ENCODE data around the gene ROMO1.
"Not testable (repeated sequence)": the region's sequence is repeated elsewhere in the genome, so short reads cannot be mapped to it uniquely, and the experiment has no call there.

ROMO1 gene

DNA sequence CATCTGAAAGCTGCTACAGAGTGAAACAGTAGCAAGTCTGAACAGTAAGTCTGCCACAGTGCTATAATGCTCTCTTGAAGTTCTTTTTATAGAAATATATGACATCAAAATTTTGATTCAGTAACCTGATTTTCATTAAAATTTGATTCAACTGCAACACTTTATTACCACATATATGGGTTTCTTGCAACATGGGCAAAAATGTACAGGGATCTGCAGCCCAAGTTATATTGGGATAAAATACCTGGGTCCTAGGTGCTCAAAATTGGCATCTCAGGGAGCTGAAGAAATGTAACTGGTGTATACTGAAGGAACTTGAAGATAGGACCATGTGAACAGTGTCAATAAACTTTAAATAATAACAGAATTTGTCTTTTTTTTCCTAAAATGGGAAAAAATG is 10.8 kb downstream of the ROMO1 start:
- no peak for DNase-seq (ENCODE audit: low read depth in 2 of 2)

- DNase-seq (ENCODE audit: low read depth in 2 of 2), result no peak
Measured at GRCh38 chr20:35710884-35711587, 11.8 kb downstream of the ROMO1 start.

DNA sequence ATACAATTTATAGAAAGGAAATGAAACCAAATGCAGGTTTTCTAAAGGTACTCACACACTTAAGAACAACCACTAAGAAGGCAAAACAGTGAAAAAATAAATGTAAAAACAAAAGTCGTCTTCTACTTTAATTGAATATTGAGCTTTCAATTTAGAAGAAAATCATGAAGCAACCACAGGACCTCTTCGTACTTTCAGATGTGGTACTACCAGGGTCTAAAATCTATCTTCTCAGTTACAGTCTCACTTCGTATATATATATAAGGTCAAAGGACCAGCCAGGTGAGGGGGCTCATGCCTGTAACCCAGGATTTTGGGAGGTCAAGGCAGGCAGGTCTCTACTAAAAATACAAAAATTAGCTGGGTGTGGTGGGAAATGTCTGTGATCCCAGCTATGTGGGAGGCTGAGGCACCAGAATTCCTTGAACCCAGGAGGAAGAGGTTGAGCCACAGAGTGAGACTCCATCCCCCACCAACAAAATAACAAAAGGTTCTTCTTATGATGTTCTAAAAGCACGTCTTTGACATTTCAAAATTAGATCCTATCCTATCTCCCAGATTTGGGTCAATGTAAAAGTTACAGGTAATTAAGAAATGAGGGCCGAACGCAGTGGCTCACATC is 12.5 kb downstream of the ROMO1 start:
- DNase-seq (ENCODE audit: low read depth in 2 of 2), result no peak

DNA sequence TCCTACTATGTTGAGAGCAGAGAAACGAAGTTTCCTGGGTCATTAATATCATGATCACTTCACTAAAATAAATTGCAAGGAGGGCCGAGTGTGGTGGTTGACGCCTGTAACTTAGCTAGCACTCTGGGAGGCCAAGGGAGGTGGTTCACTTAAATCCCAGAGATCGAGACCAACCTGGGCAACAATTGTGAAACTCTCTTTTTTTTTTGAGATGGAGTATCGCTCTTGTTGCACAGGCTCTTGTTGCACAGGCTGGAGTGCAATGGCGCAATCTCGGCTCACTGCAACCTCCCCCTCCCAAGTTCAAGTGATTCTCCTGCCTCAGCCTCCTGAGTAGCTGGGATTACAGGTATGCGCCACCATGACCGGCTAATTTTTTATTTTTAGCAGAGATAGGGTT is 13.9 kb downstream of the ROMO1 start:
- DNase-seq (ENCODE audit: low read depth in 2 of 2), result not testable (repeated sequence)

DNA sequence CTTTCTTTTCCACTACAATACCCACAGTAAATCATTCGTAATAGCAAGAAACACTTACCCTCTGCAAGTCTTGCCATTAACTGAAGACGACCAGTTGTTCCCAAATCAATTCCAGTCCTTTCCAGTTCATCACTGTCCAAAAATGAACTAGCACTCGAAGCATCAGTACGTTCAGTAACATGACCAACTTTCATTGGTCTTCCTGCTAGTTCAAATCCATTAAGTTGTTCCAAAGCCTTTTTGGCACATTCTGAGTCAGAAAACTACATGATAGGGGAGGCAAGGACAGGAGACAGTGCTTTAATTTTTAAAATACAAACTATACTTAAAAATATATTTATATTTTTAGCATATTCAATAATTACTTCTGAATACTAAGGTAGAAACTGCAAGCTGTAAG is 14.9 kb downstream of the ROMO1 start:
- no peak for DNase-seq (ENCODE audit: low read depth in 2 of 2)

DNA sequence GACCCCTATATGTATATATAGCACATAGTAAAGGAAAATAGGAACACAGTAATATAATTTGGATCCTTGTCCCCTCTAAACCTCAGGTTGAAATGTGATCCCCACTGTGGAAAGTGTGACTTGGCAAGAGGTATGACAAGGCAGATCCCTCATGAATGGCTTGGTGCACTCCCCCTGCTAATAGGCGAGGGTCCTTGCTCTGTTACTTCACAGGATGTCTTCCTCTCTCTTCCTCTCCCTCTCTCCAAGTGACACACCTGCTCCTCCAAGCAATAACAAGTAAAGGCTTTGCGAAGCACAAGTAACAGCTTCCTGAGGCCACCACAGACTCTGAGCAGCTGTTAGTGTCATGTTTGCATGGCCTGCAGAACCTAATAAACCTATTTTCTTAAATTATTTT is 16.4 kb downstream of the ROMO1 start:
- DNase-seq (ENCODE audit: low read depth in 2 of 2), result no peak

GRCh38 chr20:35716330-35716729 is 17.1 kb downstream of the ROMO1 start:
- no peak for DNase-seq (ENCODE audit: low read depth in 2 of 2)

- DNase-seq (ENCODE audit: low read depth in 2 of 2), result not testable (repeated sequence)
Measured at GRCh38 chr20:35718321-35718720, 19.1 kb downstream of the ROMO1 start.

DNA sequence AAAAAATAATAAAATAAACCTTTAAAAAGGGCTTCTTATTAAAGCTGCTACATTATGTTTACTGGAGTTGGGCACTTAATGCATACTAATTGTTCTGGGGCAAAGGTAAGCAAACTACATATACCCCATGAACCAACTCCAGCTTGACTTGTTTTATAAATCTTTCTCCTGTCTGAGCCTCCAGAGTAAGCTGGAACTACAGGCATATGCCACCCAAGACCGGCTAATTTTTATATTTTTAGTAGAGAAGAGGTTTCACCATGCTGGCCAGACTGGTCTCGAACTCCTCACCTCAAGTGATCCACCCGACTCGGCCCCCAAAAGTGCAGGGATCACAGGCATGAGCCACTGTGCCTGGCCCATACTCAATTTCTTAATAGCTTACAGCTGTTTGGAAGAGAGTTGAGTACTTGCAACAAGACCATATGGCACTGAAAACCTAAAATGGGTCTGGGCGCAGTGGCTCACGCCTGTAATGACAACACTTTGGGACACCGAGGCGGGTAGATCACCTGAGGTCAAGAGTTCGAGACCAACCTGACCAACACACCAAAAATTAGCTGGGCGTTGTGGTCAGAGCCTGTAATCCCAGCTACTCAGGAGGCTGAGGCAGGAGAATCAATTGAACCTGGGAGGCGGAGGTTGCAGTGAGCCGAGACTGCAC is 19.9 kb downstream of the ROMO1 start:
- DNase-seq (ENCODE audit: low read depth in 2 of 2), result no peak

- DNase-seq (ENCODE audit: low read depth in 2 of 2), result no peak
Measured at GRCh38 chr20:35719717-35720116, 20.5 kb downstream of the ROMO1 start.

DNA sequence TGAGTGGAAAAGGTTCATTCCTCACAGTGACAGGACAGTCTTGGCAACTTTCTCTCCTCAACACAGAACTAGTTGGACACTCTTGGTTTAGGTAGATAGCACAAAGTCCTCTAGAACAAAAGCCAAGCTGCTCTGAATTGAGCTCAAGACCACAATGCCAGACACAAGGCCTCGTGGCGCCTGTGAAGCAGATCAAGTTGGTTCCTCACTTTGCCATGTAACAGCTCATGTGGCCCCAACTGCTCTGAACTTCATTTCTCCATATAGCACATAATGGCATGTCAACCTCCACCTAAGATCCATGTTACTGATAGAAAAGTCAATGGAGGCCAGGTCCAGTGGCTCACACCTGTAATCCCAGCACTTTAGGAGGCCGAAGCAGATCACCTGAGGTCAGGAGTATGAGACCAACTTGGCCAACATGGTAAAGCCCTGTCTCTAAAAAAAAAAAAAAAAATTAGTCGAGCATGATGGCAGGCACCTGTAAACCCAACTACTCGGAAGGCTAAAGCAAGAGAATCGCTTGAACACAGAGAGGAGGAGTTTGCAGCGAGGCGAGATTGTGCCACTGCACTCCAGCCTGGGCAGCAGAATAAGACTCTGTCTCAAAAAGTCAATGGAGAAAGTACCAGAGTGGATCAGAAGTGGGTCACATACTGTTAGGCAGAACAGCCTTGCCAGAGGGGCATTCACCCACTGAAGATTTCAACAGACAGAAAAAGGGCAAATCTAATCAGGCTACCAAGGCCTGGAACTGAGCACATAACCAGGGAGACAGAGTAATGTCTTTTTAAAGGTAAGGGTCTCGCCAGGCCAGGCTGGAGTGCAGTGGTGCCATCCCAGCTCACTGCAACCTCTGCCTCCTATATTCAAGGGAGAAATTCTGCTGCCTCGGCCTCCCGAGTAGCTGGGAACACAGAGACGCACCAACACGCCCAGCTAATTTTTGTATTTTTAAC is 21.2 kb downstream of the ROMO1 start:
- DNase-seq (ENCODE audit: low read depth in 2 of 2), result no peak

- no peak for DNase-seq (ENCODE audit: low read depth in 2 of 2)
Measured at GRCh38 chr20:35721219-35721618, 22.0 kb downstream of the ROMO1 start.

GRCh38 chr20:35721621-35722020 is 22.4 kb downstream of the ROMO1 start:
- no peak for DNase-seq (ENCODE audit: low read depth in 2 of 2)

- DNase-seq (ENCODE audit: low read depth in 2 of 2), result not testable (repeated sequence)
Measured at GRCh38 chr20:35723275-35723639, 24.1 kb downstream of the ROMO1 start.

DNA sequence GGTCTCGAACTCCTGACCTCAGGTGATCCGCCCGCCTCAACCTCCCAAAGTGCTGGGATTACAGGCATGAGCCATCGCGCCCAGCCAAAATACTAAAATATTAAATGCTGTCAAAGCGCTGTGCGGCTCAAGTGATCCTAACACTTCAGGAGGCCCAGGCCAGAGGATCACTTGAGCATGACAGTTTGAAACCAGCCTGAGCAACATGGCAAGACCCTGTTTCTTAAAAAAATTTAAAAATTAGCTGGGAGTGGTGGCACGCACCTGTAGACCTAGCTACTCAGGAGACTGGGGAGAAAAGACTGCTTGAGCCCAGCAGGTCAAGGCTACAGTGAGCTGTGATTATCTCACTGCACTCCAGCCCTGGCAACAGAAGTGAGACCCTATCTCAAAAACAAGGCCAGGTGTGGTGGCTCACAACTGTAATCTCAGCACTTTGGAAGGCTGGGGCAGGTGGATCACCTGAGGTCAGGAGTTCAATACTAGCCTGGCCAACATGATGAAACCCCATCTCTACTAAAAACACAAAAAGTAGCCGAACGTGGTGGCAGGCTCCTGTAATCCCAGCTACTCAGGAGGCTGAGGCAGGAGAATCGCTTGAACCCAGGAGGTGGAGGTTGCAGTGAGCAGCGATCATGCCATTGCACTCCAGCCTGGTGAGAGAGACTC is 24.6 kb downstream of the ROMO1 start:
- not testable (repeated sequence) for DNase-seq (ENCODE audit: low read depth in 2 of 2)

- no peak for DNase-seq (ENCODE audit: low read depth in 2 of 2)
Measured at GRCh38 chr20:35724321-35725230, 25.4 kb downstream of the ROMO1 start.

GRCh38 chr20:35726842-35727711 is 27.9 kb downstream of the ROMO1 start:
- no peak for DNase-seq (ENCODE audit: low read depth in 2 of 2)

DNA sequence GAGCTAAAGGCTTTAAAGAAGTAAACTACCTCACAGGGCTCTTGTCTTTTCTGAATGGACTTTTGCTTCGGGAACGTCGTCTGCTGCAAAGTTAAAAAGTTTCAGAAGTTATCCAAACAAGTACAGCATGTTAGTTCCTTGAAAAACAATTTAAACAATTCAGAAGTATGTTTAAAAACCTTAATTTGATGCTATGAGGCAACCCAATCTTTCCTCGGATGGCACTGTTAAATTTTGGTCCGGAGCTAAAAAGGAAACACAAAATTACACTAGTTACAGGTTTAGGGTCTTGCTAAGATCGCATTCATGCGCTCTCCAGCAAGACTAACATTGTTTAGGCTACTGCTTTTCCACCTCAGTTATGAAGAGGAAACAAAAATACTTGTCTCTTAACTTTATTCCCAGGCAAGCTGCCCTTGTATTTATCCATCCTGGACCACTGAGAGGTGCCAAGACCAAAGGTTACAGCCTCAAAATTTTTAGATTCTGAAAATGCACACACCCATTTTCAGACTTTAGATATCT is 30.1 kb downstream of the ROMO1 start:
- no peak for DNase-seq (ENCODE audit: low read depth in 2 of 2)
